ENCODE results near the gene PRIMA1. TPM values are rescaled to one million over a fixed set of nuclear protein-coding genes. Genes with fewer than 3 reads are reported as not detected.

The PRIMA1 gene
- total RNA-seq, 1 donor = not detected

DNA sequence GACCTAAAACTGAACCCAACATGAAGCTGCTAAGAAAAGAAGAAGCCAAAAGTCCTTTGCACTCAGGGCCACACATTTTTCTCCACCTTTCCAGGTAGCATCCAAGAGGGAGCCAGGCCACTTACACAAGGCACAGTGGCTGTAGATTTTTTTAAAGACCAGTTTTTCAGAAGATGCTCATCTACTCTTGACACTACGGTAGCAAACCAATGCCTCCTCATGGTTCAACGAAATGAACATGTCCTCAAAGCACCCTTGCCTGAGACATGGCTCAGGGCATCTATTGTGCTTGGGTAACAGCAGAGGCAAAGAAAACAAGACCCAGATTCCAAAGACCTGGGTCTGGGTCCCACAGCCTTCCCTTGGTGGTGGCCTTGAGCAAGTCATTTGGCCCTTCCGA lies 22.3 kb downstream of the PRIMA1 start:
- H3K4me1 ChIP-seq (ENCODE audit: insufficient read depth, low read length) = peaks cover 19% of the 10 kb centered on the region
- no peaks in the 10 kb centered on the region for H3K79me2 ChIP-seq (ENCODE audit: insufficient read depth, low read length)
- H3K27me3 ChIP-seq (ENCODE audit: insufficient read depth, low read length) = peaks cover 28% of the 10 kb centered on the region
- no peaks in the 10 kb centered on the region for H3K36me3 ChIP-seq (ENCODE audit: insufficient read depth, low read length)
- DNase-seq (ENCODE audit: insufficient read length, low spot score, missing footprints) = no peak
- no peak overlapping the region for H3K27ac ChIP-seq (ENCODE audit: low read depth, low read length)
- TF ChIP-seq, protein P1, sequence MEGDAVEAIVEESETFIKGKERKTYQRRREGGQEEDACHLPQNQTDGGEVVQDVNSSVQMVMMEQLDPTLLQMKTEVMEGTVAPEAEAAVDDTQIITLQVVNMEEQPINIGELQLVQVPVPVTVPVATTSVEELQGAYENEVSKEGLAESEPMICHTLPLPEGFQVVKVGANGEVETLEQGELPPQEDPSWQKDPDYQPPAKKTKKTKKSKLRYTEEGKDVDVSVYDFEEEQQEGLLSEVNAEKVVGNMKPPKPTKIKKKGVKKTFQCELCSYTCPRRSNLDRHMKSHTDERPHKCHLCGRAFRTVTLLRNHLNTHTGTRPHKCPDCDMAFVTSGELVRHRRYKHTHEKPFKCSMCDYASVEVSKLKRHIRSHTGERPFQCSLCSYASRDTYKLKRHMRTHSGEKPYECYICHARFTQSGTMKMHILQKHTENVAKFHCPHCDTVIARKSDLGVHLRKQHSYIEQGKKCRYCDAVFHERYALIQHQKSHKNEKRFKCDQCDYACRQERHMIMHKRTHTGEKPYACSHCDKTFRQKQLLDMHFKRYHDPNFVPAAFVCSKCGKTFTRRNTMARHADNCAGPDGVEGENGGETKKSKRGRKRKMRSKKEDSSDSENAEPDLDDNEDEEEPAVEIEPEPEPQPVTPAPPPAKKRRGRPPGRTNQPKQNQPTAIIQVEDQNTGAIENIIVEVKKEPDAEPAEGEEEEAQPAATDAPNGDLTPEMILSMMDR (IDR thresholded peaks at IDR 0.05; ENCODE audit: extremely low read depth, low read depth, low read length) = no peak
- H3K9me3 ChIP-seq (ENCODE audit: low read depth, low read length) = no peaks in the 10 kb centered on the region
- H2AFZ ChIP-seq (ENCODE audit: low read length) = no peak overlapping the region
- H3K4me3 ChIP-seq (ENCODE audit: insufficient read depth, low read length) = no peak overlapping the region
- no peak overlapping the region for H3K4me2 ChIP-seq (ENCODE audit: insufficient read depth, low read length)
- H4K20me1 ChIP-seq (ENCODE audit: insufficient read depth, low read length) = peaks cover 5% of the 10 kb centered on the region

DNA sequence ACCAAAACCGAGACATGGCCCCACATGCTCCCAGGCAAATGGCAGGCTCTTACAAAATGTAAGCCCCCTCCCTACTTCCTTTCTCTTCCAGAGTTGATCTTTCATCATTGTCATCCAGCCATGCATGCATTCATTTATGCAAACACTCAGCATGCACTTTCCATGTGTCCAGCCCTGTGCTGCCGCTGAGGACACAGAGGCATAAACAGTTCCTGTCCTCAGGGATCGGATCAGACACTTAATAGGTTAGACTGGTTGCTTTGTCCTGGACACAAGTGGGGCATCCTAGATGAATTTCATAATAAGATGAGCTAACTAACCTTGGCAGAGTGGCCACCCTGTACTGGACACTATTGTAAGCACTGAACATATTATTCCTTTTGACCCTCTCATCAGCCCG lies 23.1 kb downstream of the PRIMA1 start:
- Histone ChIP-seq H3K36me3 (ENCODE audit: insufficient read depth, low read length) (no peaks in the 10 kb centered on the region), H3K4me3 (ENCODE audit: insufficient read depth, low read length) (no peak overlapping the region), H3K27me3 (ENCODE audit: insufficient read depth, low read length) (peaks cover 36% of the 10 kb centered on the region), H3K4me1 (ENCODE audit: insufficient read depth, low read length) (peaks cover 19% of the 10 kb centered on the region), H3K9me3 (ENCODE audit: low read depth, low read length) (no peaks in the 10 kb centered on the region), H3K4me2 (ENCODE audit: insufficient read depth, low read length) (peak overlapping the region; percentile 47), H3K27ac (ENCODE audit: low read depth, low read length) (no peak overlapping the region), H3K79me2 (ENCODE audit: insufficient read depth, low read length) (no peaks in the 10 kb centered on the region), H4K20me1 (ENCODE audit: insufficient read depth, low read length) (peaks cover 5% of the 10 kb centered on the region), H2AFZ (ENCODE audit: low read length) (no peak overlapping the region)
- TF ChIP-seq, protein P1 (IDR thresholded peaks at IDR 0.05; ENCODE audit: extremely low read depth, low read depth, low read length) = no peak
- DNase-seq (ENCODE audit: insufficient read length, low spot score, missing footprints) = no peak

DNA sequence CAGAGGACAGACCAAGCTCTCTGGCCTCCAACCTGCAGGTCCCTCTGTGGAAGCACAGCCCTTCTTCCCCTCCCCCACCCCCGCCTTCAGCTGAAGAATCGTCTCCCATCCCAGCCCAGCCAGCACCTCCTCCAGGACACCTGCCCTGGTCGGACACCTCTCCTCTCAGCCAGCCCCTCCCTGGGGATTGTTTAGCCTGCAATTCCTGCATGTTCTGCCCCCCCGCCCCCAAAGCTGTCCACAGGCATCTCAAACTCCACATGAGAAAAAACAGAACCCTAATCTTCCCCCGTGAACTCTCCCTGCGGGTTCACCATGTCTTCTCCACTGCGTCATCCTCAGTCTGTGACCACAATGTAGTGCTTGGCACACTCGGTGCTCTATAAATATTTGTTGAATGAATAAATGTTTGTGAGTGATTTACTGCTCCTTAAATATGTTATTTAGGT lies 24.1 kb downstream of the PRIMA1 start:
- Histone ChIP-seq H3K27me3 (ENCODE audit: insufficient read depth, low read length) (peaks cover 36% of the 10 kb centered on the region), H3K79me2 (ENCODE audit: insufficient read depth, low read length) (no peaks in the 10 kb centered on the region), H4K20me1 (ENCODE audit: insufficient read depth, low read length) (peaks cover 5% of the 10 kb centered on the region), H3K27ac (ENCODE audit: low read depth, low read length) (no peak overlapping the region), H3K36me3 (ENCODE audit: insufficient read depth, low read length) (no peaks in the 10 kb centered on the region), H2AFZ (ENCODE audit: low read length) (no peak overlapping the region), H3K9me3 (ENCODE audit: low read depth, low read length) (no peaks in the 10 kb centered on the region), H3K4me1 (ENCODE audit: insufficient read depth, low read length) (peaks cover 19% of the 10 kb centered on the region), H3K4me2 (ENCODE audit: insufficient read depth, low read length) (peak overlapping the region; percentile 52), H3K4me3 (ENCODE audit: insufficient read depth, low read length) (peak overlapping the region; percentile 3)
- peak; percentile 96 for DNase-seq (ENCODE audit: insufficient read length, low spot score, missing footprints)
- TF ChIP-seq, protein P1 (IDR thresholded peaks at IDR 0.05; ENCODE audit: extremely low read depth, low read depth, low read length) = no peak

DNA sequence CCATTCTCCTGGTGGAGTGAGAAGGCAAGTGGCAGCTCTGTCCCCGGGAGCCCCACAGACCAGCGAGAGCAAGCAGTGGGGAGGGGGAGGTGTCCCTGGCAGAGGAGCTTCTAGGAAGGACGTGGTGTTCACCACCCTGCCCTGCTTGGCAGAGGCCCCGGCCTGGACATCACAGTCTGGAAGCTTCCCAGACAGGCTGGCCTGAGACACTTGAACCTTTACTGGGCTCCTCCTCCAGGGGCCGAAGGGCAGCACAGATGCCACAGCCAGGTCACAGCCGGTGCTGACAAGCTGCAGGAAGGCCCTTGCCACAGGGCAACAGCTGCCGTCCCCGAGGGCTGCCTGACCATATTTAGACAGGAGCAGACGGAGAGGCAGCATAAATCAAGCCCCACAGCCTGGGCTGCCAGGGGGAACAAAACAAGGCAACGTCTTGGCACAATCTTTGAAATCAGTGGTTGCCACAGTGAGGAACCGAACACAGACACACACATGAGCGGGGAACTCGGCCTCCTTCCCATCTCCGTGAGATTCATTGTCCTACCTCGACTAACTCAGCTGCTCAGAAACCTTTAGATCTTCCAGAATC lies 28.5 kb downstream of the PRIMA1 start:
- H3K27ac ChIP-seq (ENCODE audit: low read depth, low read length) = no peak overlapping the region
- H3K9me3 ChIP-seq (ENCODE audit: low read depth, low read length) = no peaks in the 10 kb centered on the region
- TF ChIP-seq, protein P1 (IDR thresholded peaks at IDR 0.05; ENCODE audit: extremely low read depth, low read depth, low read length) = no peak

More for the DNA sequence above, 28.5 kb downstream of the PRIMA1 start:
- no peaks in the 10 kb centered on the region for H4K20me1 ChIP-seq (ENCODE audit: insufficient read depth, low read length)
- no peaks in the 10 kb centered on the region for H3K79me2 ChIP-seq (ENCODE audit: insufficient read depth, low read length)
- no peak overlapping the region for H3K4me3 ChIP-seq (ENCODE audit: insufficient read depth, low read length)
- peaks cover 8% of the 10 kb centered on the region for H3K27me3 ChIP-seq (ENCODE audit: insufficient read depth, low read length)
- no peak overlapping the region for H2AFZ ChIP-seq (ENCODE audit: low read length)
- no peaks in the 10 kb centered on the region for H3K36me3 ChIP-seq (ENCODE audit: insufficient read depth, low read length)
- H3K4me2 ChIP-seq (ENCODE audit: insufficient read depth, low read length) = no peak overlapping the region
- peaks cover 12% of the 10 kb centered on the region for H3K4me1 ChIP-seq (ENCODE audit: insufficient read depth, low read length)
- no peak for DNase-seq (ENCODE audit: insufficient read length, low spot score, missing footprints)
